ENCODE measurements around the gene AKNA. TPM values are rescaled to one million over a fixed set of nuclear protein-coding genes. Genes with fewer than 3 reads are reported as not detected.

Gene AKNA
- total and polyA plus RNA-seq, 2 of the 8 experiments (the other 6 are each of a cell fraction or from before 2014, with no cell fraction given): 21.0 to 27.4 TPM

- no peaks in the 10 kb centered on the region for H4K20me1 ChIP-seq (replicated peaks in 1 of 2; ENCODE audit: control insufficient read depth in 1 of 2, insufficient read depth in 2 of 2, low read length in 2 of 2)
- no peaks in the 10 kb centered on the region for H3K79me2 ChIP-seq (ENCODE audit: control insufficient read depth in 1 of 2, insufficient read depth in 2 of 2, low read length in 2 of 2)
- no peaks in the 10 kb centered on the region for H3K9me3 ChIP-seq (ENCODE audit: insufficient read depth in 2 of 2, low read depth in 1 of 2, low read length in 1 of 2)
- ChIA-PET POLR2A (ENCODE audit: partially characterized antibody) (interaction anchor here (0.7 kb wide), 1 partner anchor 21 kb away, joined by 3 read pairs; no protein-coding TSS in a partner anchor), CTCF (ENCODE audit: partially characterized antibody) (interaction anchor here (1.0 to 4.6 kb wide), 3 partner anchors 25 to 233 kb away, joined by 3 to 29 read pairs (median 5); partner anchors contain the start of gene COL27A1)
- FAIRE-seq (no peak), DNase-seq (ENCODE audit: low read depth in 1 of 2, low spot score in 2 of 2) (peak in 1 of 2 experiments; percentile 2)
- H3K9ac ChIP-seq (replicated peaks in 1 of 4; ENCODE audit: extremely low read depth in 1 of 4, low read depth in 3 of 4, low read length in 3 of 4): no peak overlapping the region
- no peak for TF ChIP-seq TAF7 (optimal IDR thresholded peaks at IDR 0.05; ENCODE audit: borderline replicate concordance, low read depth, low read length)
- no peak for TF ChIP-seq CHD1 (IDR thresholded peaks at IDR 0.05; ENCODE audit: low read depth, low read length)
- no peak for TF ChIP-seq NRF1 (IDR thresholded peaks at IDR 0.05; ENCODE audit: low read depth, low read length)
- TF ChIP-seq HDAC2 (IDR thresholded peaks at IDR 0.05; ENCODE audit: borderline replicate concordance in 1 of 2, low read depth in 2 of 2, low read length in 2 of 2): no peak
- TF ChIP-seq BRCA1 (IDR thresholded peaks at IDR 0.05; ENCODE audit: low read depth, low read length): no peak
- no peaks in the 10 kb centered on the region for H3K36me3 ChIP-seq (ENCODE audit: control insufficient read depth in 2 of 4, insufficient read depth in 4 of 4, low read length in 3 of 4)
- H4K5ac ChIP-seq (ENCODE audit: insufficient read length, low read depth, low read length): no peak overlapping the region
- no peak overlapping the region for H2AFZ ChIP-seq (ENCODE audit: low read length)
- H4K91ac ChIP-seq (replicated peaks; ENCODE audit: insufficient read length, low read length): no peak overlapping the region
- no peak overlapping the region for H4K8ac ChIP-seq (ENCODE audit: extremely low read depth, insufficient read depth, low read length)
- 92% methylated on average over 8 of the region's 8 CpGs; no CpG with 5 or more reads in 1 of the 2 experiments for WGBS, 2 experiments (ENCODE audit: extremely low coverage in 1 of 2, insufficient coverage in 1 of 2, insufficient read length in 1 of 2, insufficient replicate concordance in 2 of 2, low coverage in 1 of 2, low lambda C conversion rate in 2 of 2, missing lambda C conversion rate in 1 of 2)
- H2BK20ac ChIP-seq (ENCODE audit: low read length): no peak overlapping the region
- H3K23ac ChIP-seq (ENCODE audit: insufficient read length): no peak overlapping the region
- no peak overlapping the region for H3K56ac ChIP-seq (replicated peaks; ENCODE audit: insufficient read length, low read depth, low read length)
- no peak overlapping the region for H3K27ac ChIP-seq (ENCODE audit: low read depth, low read length)
- no peak overlapping the region for H3K18ac ChIP-seq (ENCODE audit: extremely low read depth, low read length)
- no peak overlapping the region for H2BK12ac ChIP-seq (ENCODE audit: low read depth, low read length)
- peaks cover 1% of the 10 kb centered on the region; the same call in 1 of the 2 replicates for H3K23me2 ChIP-seq (ENCODE audit: low read depth, low read length)
- H3K4me2 ChIP-seq (ENCODE audit: insufficient read depth in 1 of 2, low read depth in 2 of 2, low read length in 2 of 2): no peak overlapping the region
- no peak overlapping the region for H2BK15ac ChIP-seq (ENCODE audit: low read length)
- H2BK5ac ChIP-seq (ENCODE audit: low read depth, low read length): no peak overlapping the region
- no peaks in the 10 kb centered on the region for H3K4me1 ChIP-seq (replicated peaks in 1 of 4; ENCODE audit: control insufficient read depth in 3 of 4, insufficient read depth in 4 of 4, low read length in 3 of 4)
- H3K79me1 ChIP-seq (ENCODE audit: low read depth, low read length): no peaks in the 10 kb centered on the region
- no peak overlapping the region for H3K4ac ChIP-seq (replicated peaks; ENCODE audit: insufficient read length, low read depth, low read length)
- H2AK5ac ChIP-seq (ENCODE audit: low read depth, low read length): no peak overlapping the region
- no peak overlapping the region for H3K14ac ChIP-seq (ENCODE audit: insufficient read length)
- no peak overlapping the region for H3K4me3 ChIP-seq (ENCODE audit: extremely low read depth in 1 of 4, insufficient read depth in 2 of 4, low read depth in 3 of 4, low read length in 4 of 4)
- no peak overlapping the region for H2BK120ac ChIP-seq (replicated peaks; ENCODE audit: low read depth, low read length)
- no peaks in the 10 kb centered on the region for H3K27me3 ChIP-seq (replicated peaks in 1 of 4; ENCODE audit: control insufficient read depth in 3 of 4, extremely low read depth in 1 of 4, insufficient read depth in 3 of 4, low read length in 3 of 4)
These were observed 71.9 kb downstream of the AKNA start for GRCh38 chr9:114315723-114316363.
